NCI-H526 (cell line): ENCODE results near the gene GLI3.

Source experiments
- DNase-seq, 2 experiments: peaks; one replicate each; lab custom pipeline; 2025; lab: John Stamatoyannopoulos, UW

The GLI3 gene

DNA sequence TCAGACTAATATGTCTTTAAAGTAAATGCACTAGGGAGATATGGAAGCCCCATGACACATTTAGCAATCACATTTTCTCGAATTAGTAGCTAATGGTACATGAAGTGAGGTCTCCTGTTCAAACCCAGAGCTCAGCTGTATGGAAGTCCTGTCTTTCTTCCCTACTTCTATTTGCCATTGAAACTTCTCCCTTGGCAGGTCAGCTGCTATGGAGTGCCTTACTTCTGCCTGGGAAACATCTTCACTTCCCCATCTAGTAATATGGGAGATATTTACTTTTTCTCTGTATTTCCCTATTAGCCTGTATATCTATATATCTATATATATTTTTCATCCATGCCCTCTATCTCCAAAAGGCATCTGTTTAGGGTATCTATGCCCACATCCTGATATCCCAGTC lies 308.8 kb downstream of the GLI3 start:
- no peak for DNase-seq

DNA sequence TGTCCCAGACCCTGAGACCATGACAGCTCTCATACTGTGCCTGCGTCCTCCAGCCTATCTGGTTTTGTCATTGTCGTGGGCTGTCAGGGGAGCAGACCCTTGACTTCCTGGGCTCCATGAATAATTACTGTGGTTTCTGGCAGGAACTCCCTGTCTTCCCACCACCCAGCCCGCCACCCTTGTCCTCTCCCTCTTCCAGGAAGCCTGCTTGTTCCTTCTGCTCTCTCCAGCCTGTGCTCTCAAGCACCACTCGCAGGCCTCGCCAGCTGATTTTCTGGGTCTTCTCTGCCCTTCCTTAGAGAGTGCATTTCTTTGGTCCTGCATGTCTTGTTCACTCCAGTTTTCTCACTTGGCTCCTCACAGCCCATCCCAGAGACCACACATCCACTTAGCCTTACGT lies 309.6 kb downstream of the GLI3 start:
- no peak for DNase-seq

DNA sequence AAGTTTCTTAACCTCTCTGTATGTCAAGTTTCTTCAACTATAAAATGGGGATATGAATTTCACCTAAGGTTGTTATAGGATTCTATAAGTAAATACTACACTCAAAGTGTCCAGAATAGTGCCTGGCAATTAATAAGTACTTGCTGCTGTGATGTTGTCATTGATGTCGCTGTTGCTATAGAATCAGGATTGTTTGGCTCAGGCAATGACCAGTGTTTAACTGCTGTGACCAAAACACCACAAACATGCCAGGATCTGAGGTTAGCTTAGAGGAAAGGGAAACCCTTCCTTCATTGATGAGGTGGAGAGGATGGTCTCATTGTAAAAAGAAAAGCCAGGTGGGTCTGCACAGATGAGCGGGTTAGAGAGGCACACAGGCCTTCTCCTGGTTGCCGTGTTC lies 311.1 kb downstream of the GLI3 start:
- DNase-seq: no peak

DNA sequence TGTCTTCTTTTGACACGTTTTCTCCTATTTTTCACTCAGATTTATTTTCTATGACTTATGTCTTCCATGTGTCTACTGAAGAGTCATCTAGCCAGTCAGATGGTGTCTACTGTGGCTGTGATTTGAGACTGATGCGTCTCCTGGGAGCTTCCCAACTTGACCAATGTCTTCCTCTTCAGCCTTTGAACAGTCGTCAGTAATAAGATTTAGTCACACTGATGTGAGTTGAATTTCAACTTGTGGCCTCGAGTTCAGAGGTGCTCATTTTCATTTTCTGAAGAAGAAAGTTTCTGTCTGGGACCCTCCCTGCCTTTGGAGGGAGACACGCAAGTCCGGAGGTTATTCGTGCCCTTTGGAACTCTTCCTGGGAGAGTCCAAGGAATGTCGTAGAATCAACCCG lies 312.2 kb downstream of the GLI3 start:
- no peak for DNase-seq

DNA sequence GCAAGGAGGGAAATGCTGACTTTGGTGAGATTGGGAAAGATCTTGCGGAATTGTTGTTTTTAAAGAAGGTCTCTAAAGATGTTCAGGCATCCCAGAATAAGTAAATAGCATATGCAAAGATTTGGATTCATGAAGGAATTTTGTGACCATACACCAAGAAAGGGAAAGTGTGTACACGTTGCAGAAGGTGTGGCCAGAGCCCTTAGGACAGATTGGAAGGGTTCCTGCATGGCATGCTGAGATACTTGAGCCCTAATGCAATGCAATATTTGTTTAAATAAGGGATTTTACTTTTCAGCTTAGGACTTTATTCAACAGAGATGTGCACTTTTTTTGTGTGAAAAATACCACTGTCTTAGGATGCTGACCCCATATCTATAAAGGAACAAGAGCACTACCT lies 314.6 kb downstream of the GLI3 start:
- DNase-seq: no peak

DNA sequence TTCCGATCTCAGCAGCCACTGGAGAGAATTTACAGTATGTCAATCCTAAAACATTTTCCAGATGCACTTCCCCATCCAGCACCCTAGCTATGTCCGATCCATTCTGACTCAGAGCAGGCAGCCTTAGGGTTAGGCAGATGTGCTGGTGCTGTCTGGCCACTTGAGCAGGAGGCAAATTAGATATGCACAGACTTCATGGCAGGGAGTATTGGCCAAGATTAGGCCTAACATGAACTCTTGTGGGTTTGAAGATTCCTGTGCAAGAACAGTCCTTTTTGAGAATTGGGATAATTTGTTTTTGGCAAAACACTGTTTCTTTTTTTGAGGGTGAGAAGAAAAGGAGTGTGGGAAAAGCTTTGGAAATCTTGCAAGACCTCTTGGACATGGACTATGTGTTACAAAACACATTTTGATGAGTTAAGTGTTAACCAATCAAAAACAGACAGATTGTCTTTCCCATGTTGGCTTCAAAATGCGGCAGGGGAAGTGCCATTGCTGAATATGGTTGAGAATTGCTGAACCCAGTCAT lies 315.5 kb downstream of the GLI3 start:
- no peak for DNase-seq

DNA sequence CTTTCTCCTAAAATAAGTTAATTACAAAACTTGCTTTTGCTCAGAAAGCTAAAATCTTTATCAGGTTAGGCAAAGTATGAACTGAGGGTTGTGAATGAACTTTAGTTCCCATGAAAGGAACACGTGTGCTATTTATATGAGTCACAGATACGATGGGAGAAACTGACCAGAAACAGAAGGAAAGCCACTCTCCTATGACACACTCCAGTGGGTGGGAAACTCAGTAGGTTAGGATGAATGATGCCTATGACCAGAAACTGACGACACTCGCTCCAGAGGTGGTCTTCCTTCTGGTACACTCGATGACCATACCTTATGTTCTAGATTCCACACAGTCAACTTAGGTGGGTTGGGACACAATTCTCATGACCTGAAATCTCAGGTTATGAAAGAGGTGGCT lies 318.4 kb downstream of the GLI3 start:
- DNase-seq: no peak

DNA sequence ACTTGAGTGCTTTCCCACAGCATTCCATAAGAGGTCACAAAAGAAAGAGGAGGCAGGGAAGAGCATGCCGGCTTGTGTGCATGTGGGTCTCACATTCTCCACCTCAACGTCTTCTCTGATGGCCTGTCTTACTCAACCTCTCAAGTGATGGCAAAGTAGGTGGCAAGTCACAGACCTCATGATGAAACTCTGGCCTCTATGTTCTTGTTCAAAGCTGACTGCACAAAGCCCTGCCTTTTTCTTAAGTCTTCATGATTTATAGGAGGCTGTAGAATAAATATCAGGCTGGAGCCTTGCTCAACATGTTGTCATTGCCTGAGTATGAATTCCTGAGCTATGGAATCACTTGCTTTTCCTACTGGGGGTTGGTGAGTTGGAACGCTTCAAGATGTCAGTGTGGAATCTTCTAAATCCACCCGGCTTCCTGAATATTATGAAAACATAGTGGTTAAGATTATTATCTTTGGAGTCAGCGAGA lies 320.5 kb downstream of the GLI3 start:
- no peak for DNase-seq

DNA sequence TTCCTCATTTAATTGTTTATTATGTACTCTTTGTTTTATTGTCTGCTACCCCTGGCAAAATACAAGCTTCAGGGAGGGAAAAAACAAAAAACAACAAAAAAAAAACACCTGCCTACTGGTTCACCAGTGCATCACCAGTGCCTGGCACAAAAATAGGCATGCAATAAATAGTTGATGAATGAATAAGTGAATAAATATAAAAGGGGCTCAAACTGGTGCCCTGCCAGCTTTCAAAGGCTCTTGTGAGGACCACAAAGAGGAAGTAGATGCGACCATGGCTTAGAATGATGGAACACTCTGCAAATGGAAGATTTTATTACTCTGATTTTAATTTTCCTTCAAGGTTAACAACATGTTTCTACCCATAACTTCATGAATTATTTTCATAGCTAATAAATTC lies 321.1 kb downstream of the GLI3 start:
- no peak for DNase-seq

DNA sequence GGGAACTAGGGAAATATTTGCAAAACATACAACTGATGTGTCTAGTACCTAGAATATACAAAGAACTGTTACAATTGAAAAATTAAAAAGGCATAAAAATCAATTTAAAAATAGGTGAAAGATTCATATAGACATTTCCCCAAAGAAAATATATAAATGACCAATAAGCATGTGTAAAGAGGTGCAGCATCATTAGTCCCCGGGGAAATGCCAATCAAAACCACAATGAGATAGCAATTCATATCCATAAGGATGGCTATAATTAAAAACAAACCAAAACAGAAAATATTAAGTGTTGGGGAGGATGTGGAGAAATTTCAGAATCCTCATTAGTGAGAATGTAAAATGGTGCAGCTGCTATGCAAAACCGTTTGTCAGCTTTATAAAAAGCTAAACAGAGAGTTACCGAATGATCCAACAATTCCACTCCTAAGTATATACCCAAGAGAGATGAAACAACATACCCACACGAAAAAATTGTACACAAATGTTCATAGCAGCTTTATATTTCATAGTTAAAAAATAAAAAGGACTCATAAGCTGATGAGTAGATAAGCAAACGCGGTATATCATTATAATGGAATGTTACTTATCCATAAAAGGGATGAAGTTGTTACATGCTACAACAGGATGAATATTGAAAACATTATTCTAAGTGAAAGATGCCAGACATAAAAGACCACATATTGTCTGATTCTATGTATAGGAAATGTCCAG lies 324.0 kb downstream of the GLI3 start:
- DNase-seq: no peak

DNA sequence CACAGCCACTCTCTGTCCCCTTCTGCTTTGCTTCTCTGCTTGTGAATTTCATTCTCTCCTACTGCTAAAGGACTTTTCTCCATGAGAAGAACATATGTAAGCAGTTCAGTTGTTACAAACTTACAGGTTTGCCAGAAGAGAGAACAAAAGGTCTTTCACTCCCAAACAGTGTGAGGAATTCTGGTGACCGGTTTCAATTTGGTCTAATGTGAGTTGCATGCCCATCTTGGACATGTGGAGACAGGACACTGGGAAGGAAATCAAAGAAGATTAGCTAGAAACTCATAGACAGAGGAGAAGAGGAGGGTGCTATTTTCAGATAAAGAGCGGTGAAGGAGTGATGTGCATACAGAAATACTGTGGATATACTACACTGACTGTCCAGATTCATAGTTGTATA lies 324.6 kb downstream of the GLI3 start:
- no peak for DNase-seq

DNA sequence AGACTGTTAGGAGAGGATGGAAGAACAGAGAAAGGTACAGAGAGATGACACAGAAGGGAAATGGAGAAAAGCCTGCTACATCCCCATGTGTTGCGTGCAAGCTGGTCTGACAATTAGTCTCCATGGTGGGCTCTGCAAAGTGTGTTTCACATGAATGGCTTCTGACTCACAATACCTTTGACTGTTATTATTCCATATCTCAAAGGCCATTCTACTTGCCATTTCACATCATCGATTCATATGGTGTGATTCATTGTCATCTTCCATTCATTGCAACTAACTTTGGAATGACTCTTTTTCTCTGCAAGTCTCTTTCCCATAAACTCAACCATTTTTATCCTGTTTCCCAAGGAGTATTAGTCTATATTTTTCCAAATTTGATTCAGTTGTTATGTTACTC lies 325.2 kb downstream of the GLI3 start:
- DNase-seq: no peak
